Measurements from ENCODE around the gene CHST13. TPM values are rescaled to one million over a fixed set of nuclear protein-coding genes. Genes with fewer than 3 reads are reported as not detected.

Gene CHST13
- total RNA-seq, 2 experiments from 2014 or later, result not detected

- H3K27ac Mint-ChIP-seq, result no peak overlapping the region
- POLR2A ChIA-PET, result no interaction called here
- Histone ChIP-seq H3K27ac (ENCODE audit: low read depth in 1 of 2, low read length in 2 of 2) (no peak overlapping the region), H3K4me1 (ENCODE audit: insufficient read depth, low read length) (no peaks in the 10 kb centered on the region), H3K4me3 (ENCODE audit: low read length) (no peak overlapping the region), H3K27me3 (ENCODE audit: control insufficient read depth in 1 of 2, insufficient read depth in 2 of 2, low read length in 2 of 2) (no peaks in the 10 kb centered on the region), H3K36me3 (ENCODE audit: insufficient read depth, low read length) (no peaks in the 10 kb centered on the region), H3K9me3 (ENCODE audit: control insufficient read depth in 1 of 2, insufficient read depth in 1 of 2, low read length in 2 of 2) (no peaks in the 10 kb centered on the region)
- no peak for TF ChIP-seq CTCF (IDR thresholded peaks at IDR 0.05)
- DNase-seq (no peak), ATAC-seq (ENCODE audit: poor library complexity) (no peak)
- peaks cover 11% of the 10 kb centered on the region for H3K4me1 Mint-ChIP-seq (ENCODE audit: low read depth)
- H3K9me3 Mint-ChIP-seq, result no peaks in the 10 kb centered on the region
- no peaks in the 10 kb centered on the region for H3K27me3 Mint-ChIP-seq
- no peak overlapping the region for H3K4me3 Mint-ChIP-seq
- CTCF ChIA-PET, result no interaction called here
- no peaks in the 10 kb centered on the region for H3K36me3 Mint-ChIP-seq (ENCODE audit: low read depth)
- intact Hi-C loops (cut with DNase I, micrococcal nuclease), result no loop called here
Measured at GRCh38 chr3:126493051-126493450, 30.9 kb upstream of the CHST13 start.

- Mint-ChIP-seq H3K36me3 (ENCODE audit: low read depth) (no peaks in the 10 kb centered on the region), H3K27ac (no peak overlapping the region), H3K27me3 (no peaks in the 10 kb centered on the region), H3K4me1 (ENCODE audit: low read depth) (peaks cover 11% of the 10 kb centered on the region), H3K9me3 (no peaks in the 10 kb centered on the region), H3K4me3 (no peak overlapping the region)
- no peak overlapping the region for H3K4me3 ChIP-seq (ENCODE audit: low read length)
- ChIA-PET POLR2A (no interaction called here), CTCF (no interaction called here)
- no peaks in the 10 kb centered on the region for H3K36me3 ChIP-seq (ENCODE audit: insufficient read depth, low read length)
- TF ChIP-seq CTCF (IDR thresholded peaks at IDR 0.05), result no peak
- no peaks in the 10 kb centered on the region for H3K9me3 ChIP-seq (ENCODE audit: control insufficient read depth in 1 of 2, insufficient read depth in 1 of 2, low read length in 2 of 2)
- intact Hi-C loops (cut with DNase I, micrococcal nuclease), result no loop called here
- DNase-seq, result no peak
- H3K27me3 ChIP-seq (ENCODE audit: control insufficient read depth in 1 of 2, insufficient read depth in 2 of 2, low read length in 2 of 2), result no peaks in the 10 kb centered on the region
- no peak overlapping the region for H3K27ac ChIP-seq (ENCODE audit: low read depth in 1 of 2, low read length in 2 of 2)
- H3K4me1 ChIP-seq (ENCODE audit: insufficient read depth, low read length), result no peaks in the 10 kb centered on the region
- ATAC-seq (ENCODE audit: poor library complexity), result no peak
Measured at GRCh38 chr3:126493739-126494138, 30.2 kb upstream of the CHST13 start.

- Mint-ChIP-seq H3K27ac (no peak overlapping the region), H3K4me1 (ENCODE audit: low read depth) (peaks cover 11% of the 10 kb centered on the region), H3K27me3 (no peaks in the 10 kb centered on the region), H3K9me3 (no peaks in the 10 kb centered on the region), H3K36me3 (ENCODE audit: low read depth) (no peaks in the 10 kb centered on the region), H3K4me3 (no peak overlapping the region)
- no peak for TF ChIP-seq CTCF (IDR thresholded peaks at IDR 0.05)
- ChIA-PET CTCF (no interaction called here), POLR2A (no interaction called here)
- Histone ChIP-seq H3K9me3 (ENCODE audit: control insufficient read depth in 1 of 2, insufficient read depth in 1 of 2, low read length in 2 of 2) (no peaks in the 10 kb centered on the region), H3K27ac (ENCODE audit: low read depth in 1 of 2, low read length in 2 of 2) (no peak overlapping the region), H3K27me3 (ENCODE audit: control insufficient read depth in 1 of 2, insufficient read depth in 2 of 2, low read length in 2 of 2) (no peaks in the 10 kb centered on the region), H3K36me3 (ENCODE audit: insufficient read depth, low read length) (no peaks in the 10 kb centered on the region), H3K4me1 (ENCODE audit: insufficient read depth, low read length) (no peaks in the 10 kb centered on the region), H3K4me3 (ENCODE audit: low read length) (no peak overlapping the region)
- intact Hi-C loops (cut with DNase I, micrococcal nuclease), result no loop called here
- ATAC-seq (ENCODE audit: poor library complexity), result no peak
- no peak for DNase-seq
Measured at GRCh38 chr3:126494204-126494969, 29.6 kb upstream of the CHST13 start.
